ENCODE data around the gene FGF7. TPM values are rescaled to one million over a fixed set of nuclear protein-coding genes. Genes with fewer than 3 reads are reported as not detected.

Gene FGF7, protein sequence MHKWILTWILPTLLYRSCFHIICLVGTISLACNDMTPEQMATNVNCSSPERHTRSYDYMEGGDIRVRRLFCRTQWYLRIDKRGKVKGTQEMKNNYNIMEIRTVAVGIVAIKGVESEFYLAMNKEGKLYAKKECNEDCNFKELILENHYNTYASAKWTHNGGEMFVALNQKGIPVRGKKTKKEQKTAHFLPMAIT
- not detected in 5 replicates for total RNA-seq (2022; extraction: Qiagen RNA extraction)

DNA sequence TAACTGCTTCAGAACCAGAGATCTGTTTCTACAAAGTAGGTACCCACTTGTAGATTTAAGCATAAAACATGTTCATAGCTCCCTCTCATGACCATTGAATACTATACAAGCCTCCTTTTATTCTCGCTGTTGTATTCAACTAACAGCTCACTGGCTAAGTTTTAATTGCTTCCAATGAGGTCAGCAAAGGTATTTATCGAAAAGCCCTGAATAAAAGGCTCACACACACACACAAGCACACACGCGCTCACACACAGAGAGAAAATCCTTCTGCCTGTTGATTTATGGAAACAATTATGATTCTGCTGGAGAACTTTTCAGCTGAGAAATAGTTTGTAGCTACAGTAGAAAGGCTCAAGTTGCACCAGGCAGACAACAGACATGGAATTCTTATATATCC, at the start of gene FGF7:
FGF7 (plus strand) TSS at position 222 of the 400 bp plus-strand sequence. CDS start 1,056 bp downstream, outside the sequence.

Other genes starting within 250 kb of the FGF7 start
- gene FAM227B, start 197.6 kb downstream of the FGF7 start, total RNA-seq (2022; extraction: Qiagen RNA extraction), result 0.83 to 1.3 TPM (median 1.1 TPM) in 5 replicates
- 17.6 to 20.1 TPM (median 19.1 TPM) in 5 replicates for gene DTWD1, start 197.8 kb downstream of the FGF7 start, total RNA-seq (2022; extraction: Qiagen RNA extraction)

Measured in A549 treated with AZD2906 at 1 μM for 4 hours (cell line).